Measurements from ENCODE around the gene FAM216A. TPM values are rescaled to one million over a fixed set of nuclear protein-coding genes. Genes with fewer than 3 reads are reported as not detected.

Gene FAM216A
- polyA plus RNA-seq, 1 donor from 2014 or later = 77.4 TPM

GRCh38 chr12:110436231-110436630, 32.4 kb upstream of the FAM216A start:
- Histone ChIP-seq H3K27me3 (ENCODE audit: insufficient read depth, low read depth, low read length) (no peaks in the 10 kb centered on the region), H3K79me2 (replicated peaks; ENCODE audit: insufficient read depth, low read length) (no peaks in the 10 kb centered on the region), H3F3A (ENCODE audit: insufficient read depth, low read length, poor library complexity, severe bottlenecking) (no peaks in the 10 kb centered on the region), H3K4me3 (ENCODE audit: low read length) (no peak overlapping the region), H3K9ac (ENCODE audit: low read length) (no peak overlapping the region), H4K20me1 (ENCODE audit: insufficient read depth) (no peaks in the 10 kb centered on the region), H3K4me2 (ENCODE audit: low read length) (no peak overlapping the region), H3K36me3 (ENCODE audit: insufficient read depth, low read length) (peaks cover 4% of the 10 kb centered on the region), H3K9me2 (ENCODE audit: insufficient read depth, low read length) (no peaks in the 10 kb centered on the region), H2AFZ (ENCODE audit: low read depth, low read length) (no peak overlapping the region), H3K9me3 (ENCODE audit: low read length) (no peaks in the 10 kb centered on the region), H3K27ac (ENCODE audit: low read length) (no peak overlapping the region)
- no peak for TF ChIP-seq SMC3 (conservative IDR thresholded peaks at IDR 0.05; ENCODE audit: poor library complexity)
- TF ChIP-seq TAF1 (IDR thresholded peaks at IDR 0.05; ENCODE audit: low read depth) = no peak
- no peak for TF ChIP-seq RAD21 (conservative IDR thresholded peaks at IDR 0.05)
- TF ChIP-seq CTCF (IDR thresholded peaks at IDR 0.05; ENCODE audit: poor library complexity, severe bottlenecking) = no peak
- TF ChIP-seq REST (IDR thresholded peaks at IDR 0.05; ENCODE audit: borderline replicate concordance) = no peak
- TF ChIP-seq EP300 (conservative IDR thresholded peaks at IDR 0.05; ENCODE audit: poor library complexity, severe bottlenecking) = no peak
- no peak for TF ChIP-seq MXI1 (conservative IDR thresholded peaks at IDR 0.05; ENCODE audit: poor library complexity, severe bottlenecking)
- no peak for TF ChIP-seq EZH2 (IDR thresholded peaks at IDR 0.05; ENCODE audit: borderline replicate concordance, insufficient read depth, low read length, poor library complexity, severe bottlenecking)

- Histone ChIP-seq H2AFZ (ENCODE audit: low read depth, low read length) (no peak overlapping the region), H3K36me3 (ENCODE audit: insufficient read depth, low read length) (peaks cover 3% of the 10 kb centered on the region), H4K20me1 (ENCODE audit: insufficient read depth) (no peaks in the 10 kb centered on the region), H3K4me2 (ENCODE audit: low read length) (no peak overlapping the region), H3K9me3 (ENCODE audit: low read length) (no peaks in the 10 kb centered on the region), H3K9me2 (ENCODE audit: insufficient read depth, low read length) (no peaks in the 10 kb centered on the region), H3K79me2 (replicated peaks; ENCODE audit: insufficient read depth, low read length) (peaks cover 19% of the 10 kb centered on the region), H3F3A (ENCODE audit: insufficient read depth, low read length, poor library complexity, severe bottlenecking) (no peaks in the 10 kb centered on the region), H3K27me3 (ENCODE audit: insufficient read depth, low read depth, low read length) (no peaks in the 10 kb centered on the region), H3K9ac (ENCODE audit: low read length) (no peak overlapping the region), H3K27ac (ENCODE audit: low read length) (no peak overlapping the region), H3K4me3 (ENCODE audit: low read length) (no peak overlapping the region)
- TF ChIP-seq RAD21 (conservative IDR thresholded peaks at IDR 0.05) (no peak), EP300 (conservative IDR thresholded peaks at IDR 0.05; ENCODE audit: poor library complexity, severe bottlenecking) (no peak), EZH2 (IDR thresholded peaks at IDR 0.05; ENCODE audit: borderline replicate concordance, insufficient read depth, low read length, poor library complexity, severe bottlenecking) (no peak), CTCF (IDR thresholded peaks at IDR 0.05; ENCODE audit: poor library complexity, severe bottlenecking) (no peak), TAF1 (IDR thresholded peaks at IDR 0.05; ENCODE audit: low read depth) (no peak), MXI1 (conservative IDR thresholded peaks at IDR 0.05; ENCODE audit: poor library complexity, severe bottlenecking) (no peak), SMC3 (conservative IDR thresholded peaks at IDR 0.05; ENCODE audit: poor library complexity) (no peak)
These were observed 24.2 kb upstream of the FAM216A start for GRCh38 chr12:110444455-110444854.

Data from neural cell (in vitro differentiated cells).